ES-I3 (cell line): Measurements from ENCODE around the gene SPDYE2.
"Not testable (repeated sequence)": the region's sequence is repeated elsewhere in the genome, so short reads cannot be mapped to it uniquely, and the experiment has no call there.

Experiments
- H3K36me3 ChIP-seq: 2 replicates; pipeline ENCODE4 v1.6.1; 2013; ENCODE audit warnings: mild to moderate bottlenecking, low read length, control low read depth, moderate library complexity; ENCODE audit not compliant: insufficient read depth
- H3K4me1 ChIP-seq: 2 replicates; pipeline ENCODE4 v1.6.1; 2013; ENCODE audit warnings: mild to moderate bottlenecking, control low read depth, low read length; ENCODE audit not compliant: insufficient read depth
- H3K9ac ChIP-seq: 2 replicates; pipeline ENCODE4 v1.6.1; 2013; ENCODE audit warnings: low read depth, mild to moderate bottlenecking, low read length, moderate library complexity
- H3K9me3 ChIP-seq: 2 replicates; pipeline ENCODE4 v1.6.1; 2013; ENCODE audit warnings: mild to moderate bottlenecking, low read length, moderate library complexity; ENCODE audit not compliant: control insufficient read depth, insufficient read depth

Gene SPDYE2

GRCh38 chr7:102610441-102610840, 59.4 kb downstream of the SPDYE2 start:
- not testable (repeated sequence) for H3K4me1 ChIP-seq, H3K9me3 ChIP-seq, H3K36me3 ChIP-seq, H3K9ac ChIP-seq

- not testable (repeated sequence) for H3K4me1 ChIP-seq, H3K9me3 ChIP-seq, H3K36me3 ChIP-seq, H3K9ac ChIP-seq
Observed at GRCh38 chr7:102611013-102611674, 60.1 kb downstream of the SPDYE2 start.

- not testable (repeated sequence) for H3K9ac ChIP-seq, H3K9me3 ChIP-seq, H3K36me3 ChIP-seq, H3K4me1 ChIP-seq
Observed at GRCh38 chr7:102611675-102612325, 60.8 kb downstream of the SPDYE2 start.
